Measurements from ENCODE around the gene THADA.

DNA sequence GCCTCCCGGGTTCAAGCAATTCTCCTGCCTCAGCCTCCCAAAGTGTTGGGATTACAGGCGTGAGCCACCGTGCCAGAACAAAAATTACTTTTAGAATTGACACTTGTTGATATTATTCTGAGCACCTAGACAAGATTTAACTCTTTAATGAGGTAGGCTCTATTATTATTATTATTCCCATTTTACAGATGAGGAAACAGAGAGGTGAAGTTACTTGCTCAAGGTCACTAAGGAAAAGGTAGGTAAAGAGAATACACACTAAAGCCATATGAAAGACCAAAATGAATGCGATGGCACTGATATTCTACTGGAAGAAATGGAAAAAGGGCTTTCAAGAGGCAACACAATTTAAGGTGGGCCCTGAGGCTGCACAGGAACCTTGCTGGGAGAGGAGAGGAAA lies 295.6 kb downstream of the THADA start:
- TF ChIP-seq, protein P1, sequence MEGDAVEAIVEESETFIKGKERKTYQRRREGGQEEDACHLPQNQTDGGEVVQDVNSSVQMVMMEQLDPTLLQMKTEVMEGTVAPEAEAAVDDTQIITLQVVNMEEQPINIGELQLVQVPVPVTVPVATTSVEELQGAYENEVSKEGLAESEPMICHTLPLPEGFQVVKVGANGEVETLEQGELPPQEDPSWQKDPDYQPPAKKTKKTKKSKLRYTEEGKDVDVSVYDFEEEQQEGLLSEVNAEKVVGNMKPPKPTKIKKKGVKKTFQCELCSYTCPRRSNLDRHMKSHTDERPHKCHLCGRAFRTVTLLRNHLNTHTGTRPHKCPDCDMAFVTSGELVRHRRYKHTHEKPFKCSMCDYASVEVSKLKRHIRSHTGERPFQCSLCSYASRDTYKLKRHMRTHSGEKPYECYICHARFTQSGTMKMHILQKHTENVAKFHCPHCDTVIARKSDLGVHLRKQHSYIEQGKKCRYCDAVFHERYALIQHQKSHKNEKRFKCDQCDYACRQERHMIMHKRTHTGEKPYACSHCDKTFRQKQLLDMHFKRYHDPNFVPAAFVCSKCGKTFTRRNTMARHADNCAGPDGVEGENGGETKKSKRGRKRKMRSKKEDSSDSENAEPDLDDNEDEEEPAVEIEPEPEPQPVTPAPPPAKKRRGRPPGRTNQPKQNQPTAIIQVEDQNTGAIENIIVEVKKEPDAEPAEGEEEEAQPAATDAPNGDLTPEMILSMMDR (conservative IDR thresholded peaks at IDR 0.05 in 1 of 2, IDR thresholded peaks at IDR 0.05 in 1 of 2; ENCODE audit: low read depth in 1 of 2, low read length in 2 of 2), result no peak
- no peak for TF ChIP-seq EZH2 (IDR thresholded peaks at IDR 0.05; ENCODE audit: low read length, missing control alignments)
